ENCODE results near the gene MRPL57.
"Not testable (repeated sequence)": the region's sequence is repeated elsewhere in the genome, so short reads cannot be mapped to it uniquely, and the experiment has no call there.

The MRPL57 gene

DNA sequence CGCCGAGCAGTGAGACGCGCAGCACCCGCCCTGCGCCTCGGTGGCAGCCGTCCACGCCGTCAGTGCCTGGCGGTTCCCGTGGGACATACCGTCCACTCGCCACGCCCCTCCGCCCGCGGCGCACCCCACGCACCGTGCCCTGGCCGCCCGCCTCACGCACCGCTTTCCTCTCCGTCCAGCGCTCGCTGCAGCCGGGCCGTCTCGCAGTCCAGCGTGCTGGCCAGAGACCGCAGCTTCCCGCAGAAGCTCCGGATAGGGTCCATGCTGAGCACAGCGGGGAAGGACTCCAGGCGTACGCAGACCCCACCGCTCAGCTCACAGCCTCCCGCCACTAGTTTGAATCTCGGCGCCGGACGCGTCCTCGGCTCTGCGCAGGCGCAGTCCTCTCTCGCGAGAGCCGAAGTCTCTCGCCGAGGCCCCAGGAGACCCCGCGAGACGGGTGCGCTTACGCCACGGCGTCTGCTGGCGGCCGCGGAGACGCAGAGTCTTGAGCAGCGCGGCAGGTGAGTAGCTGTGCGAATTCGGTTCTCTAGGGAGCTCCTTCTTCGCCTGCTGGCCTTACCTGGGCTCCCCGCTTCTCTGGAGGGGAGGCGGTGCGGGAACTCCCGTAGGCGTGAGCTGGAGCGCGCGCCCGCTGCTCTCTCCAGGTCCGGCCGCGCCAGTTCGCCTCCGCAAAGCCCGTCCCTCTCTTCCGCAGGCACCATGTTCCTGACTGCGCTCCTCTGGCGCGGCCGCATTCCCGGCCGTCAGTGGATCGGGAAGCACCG lies at the start of gene MRPL57, which contains the start of gene SKA3:
Gene MRPL57, plus strand, starts transcription at position 444 of the 767 bp plus-strand sequence. Its CDS starts 259 bp downstream, at position 703.
Gene SKA3, minus strand, starts transcription at position 338 of the 767 bp plus-strand sequence. Its CDS starts 75 bp downstream, at position 263.
- DNase-seq = peak; percentile 94

- DNase-seq = no peak
Observed at GRCh38 chr13:21130116-21130515, 46.3 kb upstream of the MRPL57 start.

GRCh38 chr13:21133077-21133476 lies 43.4 kb upstream of the MRPL57 start:
- no peak for DNase-seq

GRCh38 chr13:21134475-21134874 lies 42.0 kb upstream of the MRPL57 start:
- DNase-seq = no peak

DNA sequence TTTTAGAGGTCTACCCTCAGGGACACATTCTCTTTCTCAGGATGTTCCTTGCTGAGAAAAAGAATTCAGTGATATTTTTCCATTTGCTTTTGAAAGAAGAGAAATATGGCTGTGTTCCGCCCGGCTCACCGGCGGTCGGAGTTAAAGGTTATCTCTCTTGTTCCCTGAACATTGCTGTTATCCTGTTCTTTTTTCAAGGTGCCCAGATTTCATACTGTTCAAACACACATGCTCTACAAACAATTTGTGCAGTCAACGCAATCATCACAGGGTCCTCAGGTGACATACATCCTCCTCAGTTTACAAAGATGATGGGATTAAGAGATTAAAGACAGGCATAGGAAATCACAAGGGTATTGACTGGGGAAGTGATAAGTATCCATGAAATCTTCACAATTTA lies 40.6 kb upstream of the MRPL57 start:
- DNase-seq = not testable (repeated sequence)

DNA sequence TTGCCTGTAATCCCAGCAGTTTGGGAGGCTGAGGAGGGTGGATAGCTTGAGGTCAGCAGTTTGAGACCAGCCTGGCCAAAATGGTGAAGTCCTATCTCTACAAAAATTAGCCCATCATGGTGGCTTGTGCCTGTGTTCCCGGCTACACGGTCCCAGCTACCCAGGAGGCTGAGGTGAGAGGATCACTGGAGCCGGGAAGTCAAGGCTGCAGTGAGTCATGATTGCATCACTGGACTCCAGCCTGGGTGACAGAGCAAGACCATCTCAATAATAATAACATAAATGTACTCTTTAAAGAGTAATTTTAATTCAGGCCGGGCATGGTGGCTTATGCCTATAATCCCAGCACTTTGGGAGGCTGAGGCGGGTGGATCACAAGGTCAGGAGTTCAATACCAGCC lies 38.8 kb upstream of the MRPL57 start:
- DNase-seq = no peak

DNA sequence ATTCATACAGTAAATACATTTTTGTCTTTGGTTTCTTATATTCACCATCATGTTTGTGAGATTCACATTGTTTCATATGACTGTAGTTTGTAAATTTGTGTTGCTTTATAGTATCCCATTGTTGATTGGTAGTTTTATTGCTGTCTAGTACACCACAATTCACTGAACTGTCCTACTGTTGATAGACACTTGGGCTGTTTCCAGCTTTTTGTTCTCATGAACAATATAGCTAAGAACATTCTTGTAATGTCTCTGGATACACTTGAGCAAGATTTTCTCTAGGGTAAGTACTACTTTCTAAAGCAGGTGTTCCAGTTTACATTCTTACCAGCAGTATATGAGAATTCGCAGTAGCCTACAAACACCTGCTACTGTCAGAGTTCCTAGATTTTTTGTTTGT lies 37.9 kb upstream of the MRPL57 start:
- no peak for DNase-seq

GRCh38 chr13:21139374-21139773 lies 37.1 kb upstream of the MRPL57 start:
- DNase-seq = no peak

DNA sequence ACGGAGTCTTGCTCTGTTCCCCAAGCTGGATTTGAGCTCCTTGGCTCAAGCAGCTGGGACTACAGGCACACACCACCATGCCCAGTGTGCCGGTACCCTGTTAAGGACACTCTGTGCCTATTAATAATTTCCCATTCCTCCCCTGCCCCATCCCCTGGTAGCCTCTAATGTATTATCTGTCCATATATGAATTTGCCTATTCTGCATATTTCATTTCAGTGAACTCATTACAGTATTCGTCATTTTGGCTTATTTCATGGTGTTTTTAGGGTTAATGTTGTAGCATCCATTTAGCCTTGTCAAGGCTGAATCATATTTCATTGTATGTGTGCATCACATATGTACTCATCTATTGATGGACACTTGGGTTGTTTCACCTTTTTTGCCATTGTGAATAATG lies 33.7 kb upstream of the MRPL57 start:
- no peak for DNase-seq

- no peak for DNase-seq
Observed at GRCh38 chr13:21147827-21148226, 28.6 kb upstream of the MRPL57 start.

- no peak for DNase-seq
Observed at GRCh38 chr13:21148557-21149258, 27.8 kb upstream of the MRPL57 start.

- no peak for DNase-seq
Observed at GRCh38 chr13:21149568-21149967, 26.9 kb upstream of the MRPL57 start.

- no peak for DNase-seq
Observed at GRCh38 chr13:21150013-21150412, 26.4 kb upstream of the MRPL57 start.

DNA sequence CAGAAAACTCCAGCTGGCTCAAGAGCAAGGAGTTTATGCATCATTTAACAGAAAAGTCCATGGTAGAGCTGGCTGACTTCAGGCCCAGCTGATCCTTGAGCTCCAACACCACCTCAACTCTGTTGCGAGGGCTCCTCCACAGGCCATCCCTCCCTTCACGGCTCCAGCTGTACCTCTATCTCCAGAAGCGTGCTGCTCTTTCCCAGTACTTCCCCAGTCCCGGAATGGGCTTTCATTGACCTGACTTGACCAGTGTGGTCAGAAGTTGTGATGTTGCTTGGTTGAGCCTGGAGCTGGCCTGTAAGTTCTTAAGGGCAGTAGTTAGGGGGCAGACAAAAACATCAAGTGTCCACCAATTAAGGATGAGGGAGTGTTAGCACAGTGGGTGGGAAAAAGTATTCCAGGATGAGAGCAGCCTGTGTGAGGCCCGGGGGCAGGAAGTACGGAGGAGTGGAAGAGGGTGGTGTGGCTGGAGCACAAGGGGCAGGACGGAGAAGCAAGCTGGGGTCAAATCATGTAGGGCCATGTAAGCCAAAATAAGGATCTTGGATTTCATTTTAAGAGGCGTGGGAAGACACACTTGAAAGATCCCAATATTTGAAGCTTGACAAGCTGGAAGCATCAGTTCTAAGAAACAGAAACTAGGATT lies 24.1 kb upstream of the MRPL57 start:
- no peak for DNase-seq

DNA sequence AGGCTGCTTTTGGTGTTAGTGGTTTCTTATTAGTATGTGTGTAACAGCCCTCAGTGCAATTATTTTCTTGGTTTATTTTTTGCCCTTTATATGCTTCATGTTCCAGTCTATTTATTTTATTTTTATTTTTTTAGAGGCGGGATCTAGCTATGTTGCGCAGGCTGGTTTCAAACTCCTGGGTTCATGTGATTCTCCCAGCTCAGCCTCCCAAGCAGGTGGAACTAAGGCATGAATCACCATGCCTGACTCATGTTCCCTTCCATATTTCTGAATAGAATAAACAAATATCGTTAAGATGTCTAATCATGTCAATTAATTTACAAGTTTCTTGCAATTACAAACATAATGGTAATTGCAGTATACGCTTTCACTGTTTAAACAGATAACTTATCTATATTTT lies 11.8 kb upstream of the MRPL57 start:
- no peak for DNase-seq

GRCh38 chr13:21165606-21166005 lies 10.9 kb upstream of the MRPL57 start:
- not testable (repeated sequence) for DNase-seq

DNA sequence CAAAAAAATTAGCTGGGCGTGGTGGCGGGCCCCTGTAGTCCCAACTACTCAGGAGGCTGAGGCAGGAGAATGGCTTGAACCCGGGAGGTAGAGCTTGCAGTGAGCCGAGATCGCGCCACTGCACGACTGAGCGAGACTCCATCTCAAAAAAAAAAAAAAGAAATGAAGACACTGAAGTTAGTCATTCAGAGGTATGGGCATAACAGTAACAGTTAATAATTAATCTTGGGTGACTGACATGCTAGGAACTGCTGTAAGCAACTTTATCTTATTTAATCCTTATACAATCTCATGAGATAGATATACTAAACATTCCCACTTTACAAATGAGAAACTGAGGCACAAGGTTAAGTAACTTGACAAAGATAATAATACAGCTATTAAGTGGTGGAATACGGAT lies 5.0 kb upstream of the MRPL57 start:
- no peak for DNase-seq

- not testable (repeated sequence) for DNase-seq
Observed at GRCh38 chr13:21173767-21174166, 2.7 kb upstream of the MRPL57 start.

DNA sequence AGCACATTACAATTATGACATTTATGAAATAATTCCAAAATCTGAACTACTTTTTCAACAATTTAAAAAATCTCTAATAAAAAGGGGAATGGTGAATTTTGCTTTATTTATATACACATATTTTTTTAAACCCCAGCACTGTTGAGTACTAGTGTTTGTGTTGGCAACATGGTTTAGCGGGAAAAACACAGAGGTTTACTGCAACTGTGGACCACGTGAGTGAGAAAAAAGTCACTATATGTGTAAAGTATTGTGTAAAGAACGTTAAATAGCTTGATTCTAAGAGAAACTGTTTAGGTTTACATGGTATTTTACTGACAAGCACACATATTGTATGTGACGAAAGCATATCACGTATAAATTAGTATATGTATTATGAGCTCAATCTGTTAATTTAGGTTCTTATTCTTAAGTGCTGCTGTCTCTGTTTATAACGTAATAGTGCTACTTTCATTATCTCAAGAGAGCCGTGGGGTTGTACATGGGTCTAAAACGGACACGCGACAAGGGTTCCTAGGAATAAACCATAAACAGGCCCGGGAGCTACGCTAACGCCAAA lies 723 bp upstream of the MRPL57 start:
- DNase-seq = no peak

DNA sequence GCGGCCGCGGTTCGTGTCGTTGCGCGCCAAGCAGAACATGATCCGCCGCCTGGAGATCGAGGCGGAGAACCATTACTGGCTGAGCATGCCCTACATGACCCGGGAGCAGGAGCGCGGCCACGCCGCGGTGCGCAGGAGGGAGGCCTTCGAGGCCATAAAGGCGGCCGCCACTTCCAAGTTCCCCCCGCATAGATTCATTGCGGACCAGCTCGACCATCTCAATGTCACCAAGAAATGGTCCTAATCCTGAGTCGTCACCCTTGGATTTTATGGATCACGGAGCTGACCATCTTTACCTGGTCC lies 475 bp downstream of the MRPL57 start:
- DNase-seq = no peak

GRCh38 chr13:21181671-21182070 lies 5.2 kb downstream of the MRPL57 start:
- no peak for DNase-seq

DNA sequence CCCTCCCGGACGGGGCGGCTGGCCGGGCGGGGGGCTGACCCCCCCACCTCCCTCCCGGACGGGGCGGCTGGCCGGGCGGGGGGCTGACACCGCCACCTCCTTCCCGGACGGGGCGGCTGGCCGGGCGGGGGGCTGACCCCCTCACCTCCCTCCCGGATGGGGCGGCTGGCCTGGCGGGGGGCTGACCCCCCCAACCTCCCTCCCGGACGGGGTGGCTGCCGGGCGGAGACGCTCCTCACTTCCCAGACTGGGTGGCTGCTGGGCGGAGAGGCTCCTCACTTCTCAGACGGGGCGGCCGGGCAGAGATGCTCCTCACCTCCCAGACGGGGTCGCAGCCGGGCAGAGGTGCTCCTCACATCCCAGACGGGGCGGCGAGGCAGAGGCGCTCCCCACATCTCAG lies 10.0 kb downstream of the MRPL57 start:
- DNase-seq = not testable (repeated sequence)

- DNase-seq = not testable (repeated sequence)
Observed at GRCh38 chr13:21194756-21195155, 18.3 kb downstream of the MRPL57 start.
